ENCODE data around the gene ZNF3.

ZNF3 gene

DNA sequence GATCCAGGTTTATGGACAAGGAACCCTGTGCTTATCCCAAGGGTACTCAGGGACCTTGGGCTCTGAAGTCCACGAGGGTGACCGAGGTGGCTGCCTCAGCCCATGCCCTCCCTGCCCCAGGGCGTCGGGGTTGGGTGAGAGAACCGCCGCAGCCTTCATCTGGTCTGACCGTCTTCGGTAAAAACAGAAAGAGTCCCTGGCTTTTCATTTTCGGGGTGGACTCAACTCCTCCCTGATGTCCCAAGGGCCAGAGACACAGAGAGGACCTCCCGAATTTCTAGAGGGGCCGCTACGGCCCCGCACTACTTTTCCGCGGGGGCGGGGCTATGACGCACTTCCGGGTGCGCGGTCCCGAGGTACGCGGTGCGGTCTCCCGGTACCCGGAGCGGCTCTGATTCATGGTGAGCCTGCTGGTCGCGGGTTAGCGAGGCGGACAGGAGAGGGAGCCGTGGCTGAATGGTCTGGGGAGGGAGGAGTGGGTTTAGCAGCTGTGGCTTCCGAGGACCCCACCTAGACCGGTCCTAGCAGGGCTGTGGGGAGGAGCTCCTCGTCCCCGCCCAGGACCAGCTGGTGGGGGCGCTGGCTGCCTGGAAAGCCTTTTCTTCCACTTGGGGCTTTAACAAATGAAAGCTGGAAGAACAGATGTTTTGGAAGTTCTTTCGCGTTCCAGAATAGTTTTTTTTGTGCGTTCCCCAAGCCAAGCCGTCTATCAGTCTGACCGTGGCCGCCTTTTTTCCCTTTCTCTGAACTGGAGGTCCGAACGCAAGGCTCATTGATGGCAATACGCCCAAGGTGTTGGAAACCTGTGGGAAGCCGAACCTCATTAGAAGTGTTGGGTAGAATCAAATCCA, 31.9 kb downstream of the ZNF3 start, which contains the start of gene ZSCAN21:
TSS of gene ZSCAN21 (plus strand) at position 334 of the 851 bp plus-strand sequence. CDS start 7,233 bp downstream, outside the sequence.
- peak; percentile 84 for DNase-seq

DNA sequence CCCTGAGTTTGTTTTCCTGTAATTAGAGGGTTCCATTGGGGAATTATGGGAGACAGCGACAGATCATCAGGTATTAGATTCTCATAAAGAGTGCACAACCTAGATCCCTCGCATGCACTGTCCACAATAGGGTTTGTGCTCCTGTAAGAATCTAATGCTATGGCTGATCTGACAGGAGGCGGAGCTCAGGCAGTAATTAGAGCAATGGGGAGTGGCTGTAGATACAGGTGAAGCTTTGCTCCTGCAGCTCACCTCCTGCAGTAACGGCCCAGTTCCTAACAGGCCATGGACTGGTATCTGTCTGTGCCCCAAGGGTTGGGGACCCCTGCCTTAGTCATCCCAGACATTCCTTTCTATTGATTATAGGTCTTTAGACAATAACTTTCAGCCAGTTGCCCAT, 32.8 kb downstream of the ZNF3 start:
- DNase-seq = no peak

- DNase-seq = no peak
Measured at GRCh38 chr7:100044718-100045117, 36.8 kb downstream of the ZNF3 start.

DNA sequence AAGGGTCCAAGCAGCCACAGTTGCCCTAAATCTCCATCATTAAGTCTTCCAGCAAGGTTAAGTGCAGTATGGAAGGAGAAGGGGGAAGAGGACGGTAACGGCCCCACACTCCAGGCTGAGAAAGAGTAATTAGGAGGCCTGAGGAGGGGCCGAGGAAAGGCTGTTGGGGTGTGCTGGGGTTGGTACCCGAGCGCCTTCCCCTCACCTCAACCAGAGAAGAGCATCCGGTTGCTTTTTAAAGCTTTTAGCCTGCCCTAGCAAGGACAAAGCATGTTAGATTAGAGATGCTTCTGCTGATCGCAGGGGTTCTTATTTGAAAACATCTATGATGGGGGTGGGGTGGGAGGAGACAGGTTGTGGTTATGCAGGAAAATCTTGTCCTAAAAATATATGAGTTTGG, 40.9 kb downstream of the ZNF3 start:
- DNase-seq = no peak

- DNase-seq = no peak
Measured at GRCh38 chr7:100038326-100038725, 43.2 kb downstream of the ZNF3 start.

- no peak for DNase-seq
Measured at GRCh38 chr7:100035876-100036275, 45.6 kb downstream of the ZNF3 start.

GRCh38 chr7:100034871-100035510, 46.5 kb downstream of the ZNF3 start:
- DNase-seq = no peak

DNA sequence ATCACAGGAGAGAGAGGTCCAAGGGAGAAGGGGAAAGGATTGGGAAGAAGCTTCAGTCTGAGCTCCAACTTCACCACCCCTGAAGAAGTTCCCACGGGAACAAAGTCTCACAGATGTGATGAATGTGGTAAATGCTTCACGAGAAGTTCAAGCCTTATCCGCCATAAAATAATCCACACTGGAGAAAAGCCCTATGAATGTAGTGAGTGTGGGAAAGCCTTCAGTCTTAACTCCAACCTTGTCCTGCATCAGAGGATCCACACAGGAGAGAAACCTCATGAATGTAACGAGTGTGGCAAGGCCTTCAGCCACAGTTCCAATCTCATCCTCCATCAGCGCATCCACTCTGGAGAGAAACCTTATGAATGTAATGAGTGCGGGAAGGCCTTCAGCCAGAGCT, 48.0 kb downstream of the ZNF3 start:
- DNase-seq = no peak

DNA sequence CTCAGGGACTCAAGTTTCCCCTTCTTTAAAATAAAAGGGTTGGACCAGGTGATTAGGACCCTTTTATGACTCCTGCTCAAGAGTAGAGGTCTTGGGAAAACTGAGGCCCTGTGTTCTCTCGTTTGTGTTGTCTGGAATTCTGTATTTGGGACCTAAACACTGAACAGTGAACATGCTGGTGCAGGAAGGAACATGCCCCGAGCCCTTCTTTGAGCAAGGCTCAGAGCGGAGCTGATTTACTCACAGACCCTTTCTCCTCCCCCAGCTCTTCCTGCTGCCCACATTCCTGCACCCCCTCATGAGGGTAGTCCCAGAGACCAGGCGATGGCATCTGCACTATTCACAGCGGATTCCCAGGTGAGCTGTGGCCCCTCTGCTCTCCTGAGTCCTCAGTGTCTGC, 51.9 kb downstream of the ZNF3 start:
- DNase-seq = no peak

- DNase-seq = no peak
Measured at GRCh38 chr7:100027197-100027596, 54.3 kb downstream of the ZNF3 start.

- no peak for DNase-seq
Measured at GRCh38 chr7:100024020-100024619, 57.4 kb downstream of the ZNF3 start.

GRCh38 chr7:100023526-100023925, 58.0 kb downstream of the ZNF3 start:
- no peak for DNase-seq

- no peak for DNase-seq
Measured at GRCh38 chr7:100022621-100023020, 58.9 kb downstream of the ZNF3 start.

DNA sequence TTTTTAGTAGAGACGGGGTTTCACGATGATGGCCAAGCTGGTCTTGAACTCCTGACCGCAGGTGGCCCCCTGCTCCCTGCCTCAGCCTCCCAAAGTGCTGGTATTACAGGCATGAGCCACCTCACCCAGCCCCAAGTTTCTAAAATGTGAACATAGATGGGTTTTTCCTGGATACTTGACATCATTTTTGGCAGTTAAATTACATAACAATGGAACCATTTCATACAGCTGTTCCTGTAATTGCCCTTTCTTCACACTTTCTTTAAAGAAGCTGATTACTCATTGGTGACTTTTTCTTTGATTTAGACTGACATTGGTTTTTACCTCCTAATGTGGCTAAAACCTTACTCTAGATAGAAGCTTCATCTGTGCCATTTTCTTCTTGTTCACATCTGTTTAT, 60.2 kb downstream of the ZNF3 start:
- no peak for DNase-seq

All from fibroblast of skin of right quadriceps (primary cell).